ENCODE data around the gene ITPK1. TPM values are rescaled to one million over a fixed set of nuclear protein-coding genes. Genes with fewer than 3 reads are reported as not detected.

Gene ITPK1
- total RNA-seq, 4 donors from 2014 or later, result 132 to 172 (median 157) TPM

- Histone ChIP-seq H3K36me3 (peaks cover 0 to 82% (median 0%) of the 10 kb centered on the region in 3 donors), H3K4me3 (no peak overlapping the region), H3K27ac (no peak overlapping the region), H3K9me3 (no peaks in the 10 kb centered on the region), H3K4me1 (no peaks in the 10 kb centered on the region), H3K27me3 (no peaks in the 10 kb centered on the region)
- TF ChIP-seq, protein P1, sequence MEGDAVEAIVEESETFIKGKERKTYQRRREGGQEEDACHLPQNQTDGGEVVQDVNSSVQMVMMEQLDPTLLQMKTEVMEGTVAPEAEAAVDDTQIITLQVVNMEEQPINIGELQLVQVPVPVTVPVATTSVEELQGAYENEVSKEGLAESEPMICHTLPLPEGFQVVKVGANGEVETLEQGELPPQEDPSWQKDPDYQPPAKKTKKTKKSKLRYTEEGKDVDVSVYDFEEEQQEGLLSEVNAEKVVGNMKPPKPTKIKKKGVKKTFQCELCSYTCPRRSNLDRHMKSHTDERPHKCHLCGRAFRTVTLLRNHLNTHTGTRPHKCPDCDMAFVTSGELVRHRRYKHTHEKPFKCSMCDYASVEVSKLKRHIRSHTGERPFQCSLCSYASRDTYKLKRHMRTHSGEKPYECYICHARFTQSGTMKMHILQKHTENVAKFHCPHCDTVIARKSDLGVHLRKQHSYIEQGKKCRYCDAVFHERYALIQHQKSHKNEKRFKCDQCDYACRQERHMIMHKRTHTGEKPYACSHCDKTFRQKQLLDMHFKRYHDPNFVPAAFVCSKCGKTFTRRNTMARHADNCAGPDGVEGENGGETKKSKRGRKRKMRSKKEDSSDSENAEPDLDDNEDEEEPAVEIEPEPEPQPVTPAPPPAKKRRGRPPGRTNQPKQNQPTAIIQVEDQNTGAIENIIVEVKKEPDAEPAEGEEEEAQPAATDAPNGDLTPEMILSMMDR (IDR thresholded peaks at IDR 0.05), result no peak
- no peak for TF ChIP-seq POLR2A (IDR thresholded peaks at IDR 0.05)
- DNase-seq, result no peak
Measured at GRCh38 chr14:92956961-92957360, 158.8 kb downstream of the ITPK1 start.

- Histone ChIP-seq H3K9me3 (no peaks in the 10 kb centered on the region), H3K4me1 (no peaks in the 10 kb centered on the region), H3K27ac (no peak overlapping the region), H3K36me3 (peaks cover 0 to 82% (median 0%) of the 10 kb centered on the region in 3 donors), H3K4me3 (no peak overlapping the region), H3K27me3 (no peaks in the 10 kb centered on the region)
- TF ChIP-seq POLR2A (IDR thresholded peaks at IDR 0.05), result no peak
- TF ChIP-seq, protein P1 (IDR thresholded peaks at IDR 0.05), result no peak
- DNase-seq, result no peak
Measured at GRCh38 chr14:92955381-92955780, 160.3 kb downstream of the ITPK1 start.

DNA sequence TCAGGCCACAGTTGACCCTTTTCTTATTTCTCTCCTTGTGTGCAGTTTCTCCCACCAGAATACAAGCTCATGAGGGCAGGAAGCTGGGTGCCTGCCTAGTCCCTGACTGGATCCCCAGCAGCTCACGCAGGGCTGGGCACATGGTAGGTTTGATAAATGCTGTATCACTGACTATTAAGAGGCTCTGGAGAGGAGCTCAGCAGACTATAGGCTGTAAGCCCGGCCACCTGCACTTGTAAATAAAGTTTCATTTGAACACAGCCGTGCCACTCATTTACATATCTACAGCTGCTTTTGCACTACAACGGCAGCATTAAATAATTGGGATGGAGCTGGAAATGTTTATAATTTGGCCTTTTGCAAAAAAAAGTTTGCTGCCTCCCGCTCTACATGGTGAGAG is 160.8 kb downstream of the ITPK1 start:
- H3K9me3 ChIP-seq, result no peaks in the 10 kb centered on the region
- no peak for DNase-seq
- H3K36me3 ChIP-seq, result peaks cover 0 to 82% (median 0%) of the 10 kb centered on the region in 3 donors
- H3K4me1 ChIP-seq, result no peaks in the 10 kb centered on the region
- no peaks in the 10 kb centered on the region for H3K27me3 ChIP-seq
- TF ChIP-seq, protein P1 (IDR thresholded peaks at IDR 0.05), result no peak
- no peak for TF ChIP-seq POLR2A (IDR thresholded peaks at IDR 0.05)
- H3K27ac ChIP-seq, result no peak overlapping the region
- no peak overlapping the region for H3K4me3 ChIP-seq

DNA sequence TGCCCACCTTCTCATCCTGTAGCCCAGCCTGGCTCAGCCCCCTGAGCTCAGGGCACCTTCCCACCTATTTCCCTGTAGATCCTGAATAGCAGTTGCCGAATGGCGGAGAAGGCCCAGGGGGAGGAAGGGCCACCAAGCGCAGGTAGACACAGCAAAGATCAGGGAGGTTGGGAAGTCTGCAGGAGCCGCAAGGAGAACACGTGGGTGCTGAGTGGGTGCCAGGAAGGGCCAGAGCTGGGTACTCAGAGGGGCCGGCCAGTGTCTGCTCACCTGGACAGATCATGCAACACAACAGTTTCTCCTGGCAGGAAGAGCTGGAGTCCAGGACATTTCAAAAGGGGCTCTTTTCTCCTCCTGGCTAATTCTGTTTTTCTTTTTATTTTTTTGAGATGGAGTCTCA is 162.2 kb downstream of the ITPK1 start:
- no peak for TF ChIP-seq POLR2A (IDR thresholded peaks at IDR 0.05)
- TF ChIP-seq, protein P1 (IDR thresholded peaks at IDR 0.05), result no peak
- Histone ChIP-seq H3K4me1 (no peaks in the 10 kb centered on the region), H3K36me3 (peaks cover 0 to 82% (median 0%) of the 10 kb centered on the region in 3 donors), H3K27me3 (no peaks in the 10 kb centered on the region), H3K27ac (no peak overlapping the region), H3K4me3 (no peak overlapping the region), H3K9me3 (no peaks in the 10 kb centered on the region)
- DNase-seq, result no peak

DNA sequence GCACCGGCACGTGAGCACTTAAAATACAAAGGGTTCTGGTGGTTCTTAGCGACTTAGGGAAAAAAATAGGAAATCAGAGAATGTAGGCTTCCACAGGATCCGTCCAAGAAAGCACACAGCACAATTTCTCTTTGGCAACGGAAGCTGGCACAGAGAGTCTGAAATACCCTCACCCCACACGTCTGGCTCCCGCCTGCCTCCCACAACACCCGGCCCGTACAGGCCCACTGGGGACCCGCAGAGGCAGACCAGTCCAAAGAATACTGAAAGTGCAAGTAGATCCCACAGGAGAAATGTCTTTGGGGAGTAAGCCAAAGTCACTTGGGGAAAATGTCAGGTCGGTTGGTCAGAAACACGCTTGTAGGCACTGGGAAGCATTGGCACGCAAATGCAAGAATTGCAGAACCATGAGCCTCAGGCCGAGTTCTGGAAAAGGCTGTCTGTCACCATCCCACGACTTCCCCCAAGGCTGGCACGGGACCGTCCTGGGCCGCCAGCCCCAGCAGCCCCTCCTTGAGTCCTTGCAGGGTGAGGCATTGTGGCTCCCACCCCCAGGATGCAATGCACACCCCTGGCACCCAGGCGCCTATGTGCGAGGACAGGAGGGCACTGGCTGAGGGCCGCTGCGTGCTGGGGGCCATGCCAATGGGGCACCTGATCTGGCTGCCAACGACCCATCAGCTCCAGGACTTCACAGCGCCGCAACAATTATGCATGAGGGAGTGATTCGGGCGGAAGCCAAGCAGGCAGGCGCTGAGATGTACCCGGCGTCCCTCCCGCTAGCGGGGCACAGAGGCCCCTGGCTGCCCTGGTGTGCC is 163.0 kb downstream of the ITPK1 start:
- no peak overlapping the region for H3K4me3 ChIP-seq
- no peaks in the 10 kb centered on the region for H3K9me3 ChIP-seq
- no peak for TF ChIP-seq POLR2A (IDR thresholded peaks at IDR 0.05)
- TF ChIP-seq, protein P1 (IDR thresholded peaks at IDR 0.05), result no peak
- H3K36me3 ChIP-seq, result peaks cover 0 to 82% (median 0%) of the 10 kb centered on the region in 3 donors
- no peaks in the 10 kb centered on the region for H3K27me3 ChIP-seq
- no peaks in the 10 kb centered on the region for H3K4me1 ChIP-seq
- no peak overlapping the region for H3K27ac ChIP-seq
- DNase-seq, result no peak
